ENCODE data around the gene RFX7.
"Not testable (repeated sequence)": the region's sequence is repeated elsewhere in the genome, so short reads cannot be mapped to it uniquely, and the experiment has no call there.

The RFX7 gene

GRCh38 chr15:56211064-56211463, 32.6 kb downstream of the RFX7 start:
- CTCF ChIA-PET: no interaction called here
- no peak for DNase-seq (ENCODE audit: extremely low spot score)
- no peak for TF ChIP-seq TARDBP (IDR thresholded peaks at IDR 0.05)
- TF ChIP-seq BHLHE40 (IDR thresholded peaks at IDR 0.05; ENCODE audit: borderline replicate concordance): no peak
- TF ChIP-seq LEF1 (IDR thresholded peaks at IDR 0.05; ENCODE audit: borderline replicate concordance): no peak
- no peak for TF ChIP-seq L3MBTL2 (conservative IDR thresholded peaks at IDR 0.05)
- TF ChIP-seq HDGF (IDR thresholded peaks at IDR 0.05; ENCODE audit: borderline replicate concordance): no peak
- TF ChIP-seq ARNT (IDR thresholded peaks at IDR 0.05): no peak
- no peak for TF ChIP-seq FOXA1 (IDR thresholded peaks at IDR 0.05)
- no peak for TF ChIP-seq SUZ12 (IDR thresholded peaks at IDR 0.05)
- TF ChIP-seq ELF4 (IDR thresholded peaks at IDR 0.05): no peak
- no peak for TF ChIP-seq FOXK2 (IDR thresholded peaks at IDR 0.05)
- TF ChIP-seq PKNOX1 (IDR thresholded peaks at IDR 0.05): no peak
- no peak for TF ChIP-seq ZNF384 (IDR thresholded peaks at IDR 0.05)
- TF ChIP-seq CTBP1 (IDR thresholded peaks at IDR 0.05; ENCODE audit: borderline replicate concordance): no peak
- TF ChIP-seq SP1 (IDR thresholded peaks at IDR 0.05): no peak
- no peak for TF ChIP-seq FOXM1 (IDR thresholded peaks at IDR 0.05; ENCODE audit: borderline replicate concordance)
- no peak for TF ChIP-seq NFRKB (IDR thresholded peaks at IDR 0.05)
- POLR2A ChIA-PET: no interaction called here

- ChIA-PET POLR2A (no interaction called here), CTCF (no interaction called here)
Observed at GRCh38 chr15:56208641-56209155, 35.0 kb downstream of the RFX7 start.

GRCh38 chr15:56208185-56208584, 35.5 kb downstream of the RFX7 start:
- DNase-seq (ENCODE audit: extremely low spot score): no peak
- ChIA-PET CTCF (no interaction called here), POLR2A (no interaction called here)
- no peak for TF ChIP-seq SUZ12 (IDR thresholded peaks at IDR 0.05)
- no peak for TF ChIP-seq PKNOX1 (IDR thresholded peaks at IDR 0.05)
- no peak for TF ChIP-seq BHLHE40 (IDR thresholded peaks at IDR 0.05; ENCODE audit: borderline replicate concordance)
- no peak for TF ChIP-seq FOXK2 (IDR thresholded peaks at IDR 0.05)
- TF ChIP-seq HDGF (IDR thresholded peaks at IDR 0.05; ENCODE audit: borderline replicate concordance): no peak
- TF ChIP-seq ELF4 (IDR thresholded peaks at IDR 0.05): no peak
- TF ChIP-seq FOXA1 (IDR thresholded peaks at IDR 0.05): no peak
- no peak for TF ChIP-seq LEF1 (IDR thresholded peaks at IDR 0.05; ENCODE audit: borderline replicate concordance)
- no peak for TF ChIP-seq SP1 (IDR thresholded peaks at IDR 0.05)
- no peak for TF ChIP-seq ZNF384 (IDR thresholded peaks at IDR 0.05)
- TF ChIP-seq CTBP1 (IDR thresholded peaks at IDR 0.05; ENCODE audit: borderline replicate concordance): no peak
- no peak for TF ChIP-seq L3MBTL2 (conservative IDR thresholded peaks at IDR 0.05)
- no peak for TF ChIP-seq ARNT (IDR thresholded peaks at IDR 0.05)
- TF ChIP-seq FOXM1 (IDR thresholded peaks at IDR 0.05; ENCODE audit: borderline replicate concordance): no peak
- no peak for TF ChIP-seq TARDBP (IDR thresholded peaks at IDR 0.05)
- TF ChIP-seq NFRKB (IDR thresholded peaks at IDR 0.05): no peak

More at GRCh38 chr15:56208641-56209155, 35.0 kb downstream of the RFX7 start:
- TF ChIP-seq ARNT (IDR thresholded peaks at IDR 0.05) (no peak), FOXK2 (IDR thresholded peaks at IDR 0.05) (no peak), TARDBP (IDR thresholded peaks at IDR 0.05) (no peak), L3MBTL2 (conservative IDR thresholded peaks at IDR 0.05) (no peak), FOXA1 (IDR thresholded peaks at IDR 0.05) (no peak), CTBP1 (IDR thresholded peaks at IDR 0.05; ENCODE audit: borderline replicate concordance) (no peak), NFRKB (IDR thresholded peaks at IDR 0.05) (no peak), FOXM1 (IDR thresholded peaks at IDR 0.05; ENCODE audit: borderline replicate concordance) (no peak), BHLHE40 (IDR thresholded peaks at IDR 0.05; ENCODE audit: borderline replicate concordance) (no peak), SP1 (IDR thresholded peaks at IDR 0.05) (no peak), HDGF (IDR thresholded peaks at IDR 0.05; ENCODE audit: borderline replicate concordance) (no peak), SUZ12 (IDR thresholded peaks at IDR 0.05) (no peak), PKNOX1 (IDR thresholded peaks at IDR 0.05) (no peak), ZNF384 (IDR thresholded peaks at IDR 0.05) (no peak)
- DNase-seq (ENCODE audit: extremely low spot score): no peak

GRCh38 chr15:56207711-56208110, 36.0 kb downstream of the RFX7 start:
- CTCF ChIA-PET: no interaction called here
- TF ChIP-seq SUZ12 (IDR thresholded peaks at IDR 0.05) (no peak), LEF1 (IDR thresholded peaks at IDR 0.05; ENCODE audit: borderline replicate concordance) (no peak), HDGF (IDR thresholded peaks at IDR 0.05; ENCODE audit: borderline replicate concordance) (no peak), ELF4 (IDR thresholded peaks at IDR 0.05) (no peak), SP1 (IDR thresholded peaks at IDR 0.05) (no peak)
- POLR2A ChIA-PET: no interaction called here
- no peak for DNase-seq (ENCODE audit: extremely low spot score)

GRCh38 chr15:56207092-56207491, 36.6 kb downstream of the RFX7 start:
- POLR2A ChIA-PET: no interaction called here
- TF ChIP-seq FOXM1 (IDR thresholded peaks at IDR 0.05; ENCODE audit: borderline replicate concordance) (no peak), FOXA1 (IDR thresholded peaks at IDR 0.05) (no peak)
- DNase-seq (ENCODE audit: extremely low spot score): no peak
- CTCF ChIA-PET: no interaction called here

- DNase-seq (ENCODE audit: extremely low spot score): no peak
- TF ChIP-seq BHLHE40 (IDR thresholded peaks at IDR 0.05; ENCODE audit: borderline replicate concordance): no peak
- no peak for TF ChIP-seq ELF4 (IDR thresholded peaks at IDR 0.05)
- TF ChIP-seq ARNT (IDR thresholded peaks at IDR 0.05): no peak
- TF ChIP-seq TARDBP (IDR thresholded peaks at IDR 0.05): no peak
- no peak for TF ChIP-seq SUZ12 (IDR thresholded peaks at IDR 0.05)
- TF ChIP-seq HDGF (IDR thresholded peaks at IDR 0.05; ENCODE audit: borderline replicate concordance): no peak
- no peak for TF ChIP-seq SP1 (IDR thresholded peaks at IDR 0.05)
- TF ChIP-seq NFRKB (IDR thresholded peaks at IDR 0.05): no peak
- TF ChIP-seq FOXK2 (IDR thresholded peaks at IDR 0.05): no peak
- TF ChIP-seq LEF1 (IDR thresholded peaks at IDR 0.05; ENCODE audit: borderline replicate concordance): no peak
- no peak for TF ChIP-seq PKNOX1 (IDR thresholded peaks at IDR 0.05)
- no peak for TF ChIP-seq ZNF384 (IDR thresholded peaks at IDR 0.05)
- no peak for TF ChIP-seq FOXA1 (IDR thresholded peaks at IDR 0.05)
- no peak for TF ChIP-seq L3MBTL2 (conservative IDR thresholded peaks at IDR 0.05)
- TF ChIP-seq CTBP1 (IDR thresholded peaks at IDR 0.05; ENCODE audit: borderline replicate concordance): no peak
- TF ChIP-seq FOXM1 (IDR thresholded peaks at IDR 0.05; ENCODE audit: borderline replicate concordance): no peak
- POLR2A ChIA-PET: no interaction called here
- CTCF ChIA-PET: no interaction called here
Observed at GRCh38 chr15:56205061-56205876, 38.4 kb downstream of the RFX7 start.

- POLR2A ChIA-PET: not testable (repeated sequence)
Observed at GRCh38 chr15:56203312-56203922, 40.3 kb downstream of the RFX7 start.

More at GRCh38 chr15:56203312-56203922, 40.3 kb downstream of the RFX7 start:
- CTCF ChIA-PET; DNase-seq (ENCODE audit: extremely low spot score): not testable (repeated sequence)

Measured in HEK293T (cell line).